Fibroblast of the aortic adventitia (primary cell): Measurements from ENCODE around the gene SPECC1L. TPM values are rescaled to one million over a fixed set of nuclear protein-coding genes. Genes with fewer than 3 reads are reported as not detected.

Source experiments
- DNase-seq: peaks from one replicate; pipeline ENCODE4 v3.0.0-alpha.2; 2010; ENCODE audit warnings: low read depth
- H3K4me3 ChIP-seq: 2 replicates; pipeline ENCODE4 v1.5.1; 2011; ENCODE audit warnings: low read depth, mild to moderate bottlenecking, control low read depth, low read length, moderate library complexity
- total RNA-seq: library from RNA; depleted of rRNA; stranded (reverse); fragments of >200 nt; gene quantifications from 2 replicates; pipeline ENCODE4 v1.2.3, GENCODE V29; 2012; ENCODE audit warnings: low replicate concordance
- TF ChIP-seq, protein P1 (sequence below): IDR thresholded peaks from 2 replicates; pipeline ENCODE4 v1.5.1; 2011; ENCODE audit warnings: mild to moderate bottlenecking, low read length, control low read depth, inconsistent platforms; ENCODE audit not compliant: insufficient read depth

Gene SPECC1L
- total RNA-seq, 1 donor: 43.2 TPM

DNA sequence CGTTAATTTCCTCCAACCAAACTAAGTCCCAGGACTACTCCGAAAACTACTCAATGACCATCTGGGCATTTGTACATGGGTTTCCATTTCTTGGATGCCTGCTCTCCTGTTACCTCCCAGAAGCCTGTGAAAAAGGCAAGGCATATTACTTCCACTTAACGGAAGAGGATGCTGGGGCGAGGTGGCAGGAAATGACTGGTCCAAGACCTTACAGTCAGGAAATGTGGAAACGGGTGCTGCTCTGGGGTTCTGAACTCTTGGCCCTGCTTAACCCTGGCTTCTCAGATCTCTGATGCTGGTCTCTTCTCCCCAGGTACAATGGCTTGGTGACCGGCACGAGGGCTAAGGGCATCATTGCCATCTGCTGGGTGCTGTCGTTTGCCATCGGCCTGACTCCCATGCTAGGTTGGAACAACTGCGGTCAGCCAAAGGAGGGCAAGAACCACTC, 169.7 kb downstream of the SPECC1L start:
- DNase-seq: no peak
- H3K4me3 ChIP-seq: no peak overlapping the region
- TF ChIP-seq, protein P1, sequence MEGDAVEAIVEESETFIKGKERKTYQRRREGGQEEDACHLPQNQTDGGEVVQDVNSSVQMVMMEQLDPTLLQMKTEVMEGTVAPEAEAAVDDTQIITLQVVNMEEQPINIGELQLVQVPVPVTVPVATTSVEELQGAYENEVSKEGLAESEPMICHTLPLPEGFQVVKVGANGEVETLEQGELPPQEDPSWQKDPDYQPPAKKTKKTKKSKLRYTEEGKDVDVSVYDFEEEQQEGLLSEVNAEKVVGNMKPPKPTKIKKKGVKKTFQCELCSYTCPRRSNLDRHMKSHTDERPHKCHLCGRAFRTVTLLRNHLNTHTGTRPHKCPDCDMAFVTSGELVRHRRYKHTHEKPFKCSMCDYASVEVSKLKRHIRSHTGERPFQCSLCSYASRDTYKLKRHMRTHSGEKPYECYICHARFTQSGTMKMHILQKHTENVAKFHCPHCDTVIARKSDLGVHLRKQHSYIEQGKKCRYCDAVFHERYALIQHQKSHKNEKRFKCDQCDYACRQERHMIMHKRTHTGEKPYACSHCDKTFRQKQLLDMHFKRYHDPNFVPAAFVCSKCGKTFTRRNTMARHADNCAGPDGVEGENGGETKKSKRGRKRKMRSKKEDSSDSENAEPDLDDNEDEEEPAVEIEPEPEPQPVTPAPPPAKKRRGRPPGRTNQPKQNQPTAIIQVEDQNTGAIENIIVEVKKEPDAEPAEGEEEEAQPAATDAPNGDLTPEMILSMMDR: no peak

DNA sequence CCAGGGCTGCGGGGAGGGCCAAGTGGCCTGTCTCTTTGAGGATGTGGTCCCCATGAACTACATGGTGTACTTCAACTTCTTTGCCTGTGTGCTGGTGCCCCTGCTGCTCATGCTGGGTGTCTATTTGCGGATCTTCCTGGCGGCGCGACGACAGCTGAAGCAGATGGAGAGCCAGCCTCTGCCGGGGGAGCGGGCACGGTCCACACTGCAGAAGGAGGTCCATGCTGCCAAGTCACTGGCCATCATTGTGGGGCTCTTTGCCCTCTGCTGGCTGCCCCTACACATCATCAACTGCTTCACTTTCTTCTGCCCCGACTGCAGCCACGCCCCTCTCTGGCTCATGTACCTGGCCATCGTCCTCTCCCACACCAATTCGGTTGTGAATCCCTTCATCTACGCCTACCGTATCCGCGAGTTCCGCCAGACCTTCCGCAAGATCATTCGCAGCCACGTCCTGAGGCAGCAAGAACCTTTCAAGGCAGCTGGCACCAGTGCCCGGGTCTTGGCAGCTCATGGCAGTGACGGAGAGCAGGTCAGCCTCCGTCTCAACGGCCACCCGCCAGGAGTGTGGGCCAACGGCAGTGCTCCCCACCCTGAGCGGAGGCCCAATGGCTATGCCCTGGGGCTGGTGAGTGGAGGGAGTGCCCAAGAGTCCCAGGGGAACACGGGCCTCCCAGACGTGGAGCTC, 170.2 kb downstream of the SPECC1L start:
- no peak for DNase-seq

DNA sequence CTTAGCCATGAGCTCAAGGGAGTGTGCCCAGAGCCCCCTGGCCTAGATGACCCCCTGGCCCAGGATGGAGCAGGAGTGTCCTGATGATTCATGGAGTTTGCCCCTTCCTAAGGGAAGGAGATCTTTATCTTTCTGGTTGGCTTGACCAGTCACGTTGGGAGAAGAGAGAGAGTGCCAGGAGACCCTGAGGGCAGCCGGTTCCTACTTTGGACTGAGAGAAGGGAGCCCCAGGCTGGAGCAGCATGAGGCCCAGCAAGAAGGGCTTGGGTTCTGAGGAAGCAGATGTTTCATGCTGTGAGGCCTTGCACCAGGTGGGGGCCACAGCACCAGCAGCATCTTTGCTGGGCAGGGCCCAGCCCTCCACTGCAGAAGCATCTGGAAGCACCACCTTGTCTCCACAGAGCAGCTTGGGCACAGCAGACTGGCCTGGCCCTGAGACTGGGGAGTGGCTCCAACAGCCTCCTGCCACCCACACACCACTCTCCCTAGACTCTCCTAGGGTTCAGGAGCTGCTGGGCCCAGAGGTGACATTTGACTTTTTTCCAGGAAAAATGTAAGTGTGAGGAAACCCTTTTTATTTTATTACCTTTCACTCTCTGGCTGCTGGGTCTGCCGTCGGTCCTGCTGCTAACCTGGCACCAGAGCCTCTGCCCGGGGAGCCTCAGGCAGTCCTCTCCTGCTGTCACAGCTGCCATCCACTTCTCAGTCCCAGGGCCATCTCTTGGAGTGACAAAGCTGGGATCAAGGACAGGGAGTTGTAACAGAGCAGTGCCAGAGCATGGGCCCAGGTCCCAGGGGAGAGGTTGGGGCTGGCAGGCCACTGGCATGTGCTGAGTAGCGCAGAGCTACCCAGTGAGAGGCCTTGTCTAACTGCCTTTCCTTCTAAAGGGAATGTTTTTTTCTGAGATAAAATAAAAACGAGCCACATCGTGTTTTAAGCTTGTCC, 171.0 kb downstream of the SPECC1L start:
- DNase-seq: no peak
- H3K4me3 ChIP-seq: no peak overlapping the region
- TF ChIP-seq, protein P1: no peak

More for the DNA sequence above, 170.2 kb downstream of the SPECC1L start:
- H3K4me3 ChIP-seq: no peak overlapping the region
- TF ChIP-seq, protein P1: no peak

DNA sequence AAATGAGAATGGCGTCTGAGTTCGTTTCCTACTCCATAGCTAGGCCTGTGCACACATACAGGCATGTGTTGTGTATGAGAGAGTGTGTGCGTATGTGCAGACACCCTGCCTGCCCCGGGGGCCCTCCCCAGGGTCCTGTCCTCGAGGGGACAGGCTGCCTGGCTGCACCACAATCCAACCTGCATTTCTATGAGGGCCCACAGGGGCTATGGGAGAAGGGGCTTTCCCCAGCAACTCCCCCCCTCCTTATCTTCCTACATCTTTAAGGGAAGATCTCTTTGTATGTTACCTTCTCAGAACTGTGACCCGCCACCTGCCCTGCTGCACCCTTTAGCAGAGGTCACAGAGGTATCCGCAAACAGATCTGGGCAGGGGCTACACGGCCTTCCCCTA, 171.7 kb downstream of the SPECC1L start:
- no peak for DNase-seq
- TF ChIP-seq, protein P1: no peak
- no peak overlapping the region for H3K4me3 ChIP-seq

DNA sequence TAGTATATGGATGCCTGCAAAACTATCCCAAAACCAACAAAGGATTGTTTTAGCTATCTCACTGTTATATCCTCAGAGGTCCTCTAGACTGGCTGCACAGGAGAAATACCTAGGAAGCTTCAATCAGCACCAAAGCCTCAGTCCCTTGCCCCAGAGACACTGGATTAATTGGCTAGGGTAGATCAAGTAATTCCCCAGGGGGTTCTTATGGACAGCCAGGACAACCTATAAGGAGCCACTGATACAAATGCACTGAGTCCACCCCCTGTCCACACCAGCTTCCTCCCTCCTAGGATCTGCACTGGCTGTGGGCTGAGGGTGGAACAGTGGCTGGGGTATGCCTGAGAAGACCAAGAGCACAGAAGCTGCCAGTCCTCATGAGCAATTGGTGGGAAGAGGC, 173.0 kb downstream of the SPECC1L start:
- no peak overlapping the region for H3K4me3 ChIP-seq
- TF ChIP-seq, protein P1: no peak
- DNase-seq: no peak

DNA sequence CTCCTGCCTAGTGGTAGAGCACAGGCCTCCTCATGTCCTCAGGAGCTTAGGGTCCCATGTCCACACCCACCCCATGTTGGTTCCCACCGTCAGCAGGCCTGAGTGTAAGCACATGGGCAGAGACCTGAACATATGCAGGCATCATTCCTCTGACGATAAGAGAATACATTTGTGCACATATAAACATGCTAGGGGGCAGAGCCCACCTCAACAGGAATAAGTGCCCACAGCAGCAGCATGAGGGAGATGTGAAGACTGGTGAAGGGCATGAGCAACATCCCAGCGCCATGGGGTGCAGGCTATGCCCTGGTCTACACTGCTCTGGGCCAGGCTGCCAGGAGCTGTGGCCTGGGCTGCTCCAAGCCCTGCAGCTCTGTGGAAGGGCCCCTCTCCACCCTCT, 173.6 kb downstream of the SPECC1L start:
- TF ChIP-seq, protein P1: no peak
- no peak for DNase-seq
- H3K4me3 ChIP-seq: no peak overlapping the region
